Kidney capillary endothelial cell (primary cell): ENCODE data around the gene DGKQ.

Experiments used
- DNase-seq: peaks from one replicate; pipeline ENCODE4 v3.0.0-alpha.2; 2018; ENCODE audit warnings: low spot score

The DGKQ gene

GRCh38 chr4:961351-962230 lies 11.8 kb downstream of the DGKQ start:
- no peak for DNase-seq

DNA sequence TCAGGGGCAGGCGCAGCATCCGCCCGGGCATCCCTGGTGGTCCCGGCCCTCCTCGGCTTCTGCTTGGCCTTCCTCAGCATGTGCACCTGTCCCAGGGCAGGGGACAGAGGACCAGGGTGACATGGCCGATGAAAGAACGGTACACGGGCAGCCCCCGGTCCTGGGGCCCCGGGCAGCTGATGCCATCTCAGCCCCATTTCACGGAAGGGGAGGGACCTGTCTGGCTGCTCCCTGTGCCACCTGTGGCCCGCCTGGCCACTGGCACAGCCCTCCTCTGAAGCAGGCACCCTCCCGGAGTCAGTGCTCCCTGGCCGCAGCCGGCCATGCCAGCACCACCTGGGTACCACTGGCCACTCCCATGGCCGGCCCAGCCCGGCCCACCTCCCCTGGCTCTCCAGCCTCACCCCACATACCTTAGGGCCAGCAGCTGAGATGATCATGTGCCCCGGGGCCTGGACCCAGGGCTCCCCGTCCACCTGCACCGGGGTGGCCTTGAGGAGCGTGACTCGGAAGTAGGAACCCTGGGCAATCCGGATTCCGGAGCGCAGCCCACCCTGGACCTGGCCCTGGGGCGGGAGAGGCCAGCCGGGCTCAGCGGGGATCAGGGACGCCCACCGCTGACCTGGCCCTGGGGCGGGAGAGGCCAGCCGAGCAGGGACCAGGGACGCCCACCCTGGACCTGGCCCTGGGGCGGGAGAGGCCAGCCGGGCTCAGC lies 12.6 kb downstream of the DGKQ start:
- DNase-seq: no peak

GRCh38 chr4:960140-960635 lies 13.2 kb downstream of the DGKQ start:
- no peak for DNase-seq

GRCh38 chr4:959338-960139 lies 13.8 kb downstream of the DGKQ start:
- DNase-seq: no peak

DNA sequence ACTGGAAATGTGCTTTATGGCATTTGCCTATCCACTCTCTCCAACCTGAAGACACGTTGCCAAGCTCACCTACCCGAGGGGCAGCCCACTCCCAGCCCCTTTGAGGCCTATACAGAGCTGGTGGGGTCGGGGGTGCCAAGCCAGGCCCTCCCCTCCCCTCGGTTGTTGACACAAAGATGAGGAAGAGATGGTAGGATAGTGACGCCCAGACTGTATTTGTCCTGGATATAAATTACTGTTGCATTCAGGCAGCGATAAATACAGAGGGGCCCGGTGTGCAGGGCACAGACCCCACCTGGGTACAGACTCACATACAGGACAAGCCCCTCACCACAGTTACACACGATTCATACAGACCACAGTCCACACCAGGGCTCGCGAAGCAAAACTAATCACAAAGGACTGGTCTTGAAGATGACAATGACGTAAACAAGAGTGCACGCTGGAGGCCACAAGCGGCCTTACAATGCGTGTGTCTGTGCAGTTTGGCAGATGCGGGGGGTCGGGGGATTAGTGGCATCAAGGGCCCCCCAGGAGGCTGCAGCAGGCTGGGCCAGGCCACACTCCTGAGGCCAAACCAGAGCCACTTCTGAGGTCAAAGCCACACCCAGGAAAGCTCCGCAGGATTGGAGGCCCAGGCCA lies 14.6 kb downstream of the DGKQ start:
- DNase-seq: no peak

DNA sequence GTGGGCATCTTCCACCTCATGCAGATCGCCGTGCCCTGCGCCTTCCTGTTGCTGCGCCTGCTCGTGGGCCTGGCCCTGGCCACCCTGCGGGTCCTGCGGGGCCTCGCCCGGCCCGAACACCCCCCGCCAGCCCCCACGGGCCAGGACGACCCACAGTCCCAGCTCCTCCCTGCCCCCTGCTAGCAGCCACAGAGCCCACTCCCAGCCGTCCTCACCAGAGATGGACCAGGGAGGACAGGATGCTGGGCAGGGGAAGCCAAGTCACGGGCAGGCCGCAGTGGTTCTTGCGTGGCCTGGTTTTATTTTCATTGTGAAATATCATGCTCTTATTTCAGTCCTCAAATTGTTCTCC lies 15.1 kb downstream of the DGKQ start:
- no peak for DNase-seq

DNA sequence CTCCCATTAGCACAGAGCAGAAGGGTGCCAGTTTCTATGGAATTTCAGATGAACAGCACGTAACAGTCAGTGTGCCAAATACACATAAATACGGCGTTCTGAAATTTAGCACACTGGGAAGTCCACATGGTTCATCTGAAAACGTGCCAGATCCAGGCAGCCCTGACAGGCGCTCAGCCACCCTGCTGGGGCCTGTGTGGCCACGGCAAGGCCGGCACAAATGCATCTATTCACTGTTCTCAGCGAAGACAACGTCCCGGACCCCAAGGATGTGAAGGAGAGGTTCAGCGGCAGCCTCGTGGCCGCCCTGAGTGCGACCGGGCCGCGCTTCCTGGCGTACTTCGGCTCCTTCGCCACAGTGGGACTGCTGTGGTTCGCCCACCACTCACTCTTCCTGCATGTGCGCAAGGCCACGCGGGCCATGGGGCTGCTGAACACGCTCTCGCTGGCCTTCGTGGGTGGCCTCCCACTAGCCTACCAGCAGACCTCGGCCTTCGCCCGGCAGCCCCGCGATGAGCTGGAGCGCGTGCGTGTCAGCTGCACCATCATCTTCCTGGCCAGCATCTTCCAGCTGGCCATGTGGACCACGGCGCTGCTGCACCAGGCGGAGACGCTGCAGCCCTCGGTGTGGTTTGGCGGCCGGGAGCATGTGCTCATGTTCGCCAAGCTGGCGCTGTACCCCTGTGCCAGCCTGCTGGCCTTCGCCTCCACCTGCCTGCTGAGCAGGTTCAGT lies 15.6 kb downstream of the DGKQ start:
- DNase-seq: no peak

DNA sequence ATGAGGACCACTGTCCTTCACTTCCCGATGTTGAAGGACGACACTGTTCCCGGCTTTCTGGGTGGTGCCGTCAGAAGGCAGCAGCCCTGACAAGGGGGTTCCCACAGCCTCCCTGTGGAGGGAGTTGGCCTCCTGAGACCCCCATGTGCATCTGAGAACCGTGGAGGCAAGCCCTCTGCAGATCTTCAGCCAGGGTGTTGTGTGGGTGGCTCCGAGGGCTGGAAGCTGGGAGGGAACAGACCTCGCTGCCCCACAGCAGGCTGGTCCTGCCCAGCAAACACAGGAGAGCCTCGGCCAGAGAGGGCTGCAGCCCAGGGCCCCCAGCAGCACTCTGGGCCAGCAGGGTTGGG lies 16.2 kb downstream of the DGKQ start:
- DNase-seq: no peak

GRCh38 chr4:956531-957230 lies 16.7 kb downstream of the DGKQ start:
- DNase-seq: no peak

GRCh38 chr4:955931-956381 lies 17.4 kb downstream of the DGKQ start:
- no peak for DNase-seq

DNA sequence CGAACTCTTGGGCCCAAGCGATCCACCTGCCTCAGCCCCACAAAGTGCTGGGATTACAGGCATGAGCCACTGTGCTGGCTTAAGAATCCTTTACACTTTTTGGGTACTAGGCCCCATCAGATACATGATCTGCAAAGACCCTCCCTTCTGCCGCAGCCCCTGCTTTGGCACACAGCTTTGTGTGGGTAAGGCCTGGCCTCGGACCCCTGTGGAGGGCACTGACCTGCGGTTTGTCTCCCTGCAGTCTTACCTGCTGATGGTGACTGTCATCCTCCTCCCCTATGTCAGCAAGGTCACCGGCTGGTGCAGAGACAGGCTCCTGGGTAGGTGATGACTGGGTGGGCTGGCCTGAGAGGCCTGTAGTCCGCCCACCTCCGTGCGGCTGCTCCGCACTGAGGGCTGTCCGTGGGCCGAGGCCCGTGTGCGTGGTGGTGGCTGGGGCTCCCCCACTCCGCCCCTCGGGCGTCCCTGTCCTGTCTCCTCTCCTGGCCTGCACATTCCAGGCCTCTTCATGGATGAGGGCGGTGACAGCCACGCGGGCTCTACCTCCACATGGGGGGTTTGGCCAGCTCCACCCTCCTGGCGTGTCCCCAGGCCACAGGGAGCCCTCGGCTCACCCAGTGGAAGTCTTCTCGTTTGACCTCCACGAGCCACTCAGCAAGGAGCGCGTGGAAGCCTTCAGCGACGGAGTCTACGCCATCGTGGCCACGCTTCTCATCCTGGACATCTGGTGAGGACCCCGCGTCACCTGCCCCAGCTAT lies 18.0 kb downstream of the DGKQ start:
- DNase-seq: no peak

DNA sequence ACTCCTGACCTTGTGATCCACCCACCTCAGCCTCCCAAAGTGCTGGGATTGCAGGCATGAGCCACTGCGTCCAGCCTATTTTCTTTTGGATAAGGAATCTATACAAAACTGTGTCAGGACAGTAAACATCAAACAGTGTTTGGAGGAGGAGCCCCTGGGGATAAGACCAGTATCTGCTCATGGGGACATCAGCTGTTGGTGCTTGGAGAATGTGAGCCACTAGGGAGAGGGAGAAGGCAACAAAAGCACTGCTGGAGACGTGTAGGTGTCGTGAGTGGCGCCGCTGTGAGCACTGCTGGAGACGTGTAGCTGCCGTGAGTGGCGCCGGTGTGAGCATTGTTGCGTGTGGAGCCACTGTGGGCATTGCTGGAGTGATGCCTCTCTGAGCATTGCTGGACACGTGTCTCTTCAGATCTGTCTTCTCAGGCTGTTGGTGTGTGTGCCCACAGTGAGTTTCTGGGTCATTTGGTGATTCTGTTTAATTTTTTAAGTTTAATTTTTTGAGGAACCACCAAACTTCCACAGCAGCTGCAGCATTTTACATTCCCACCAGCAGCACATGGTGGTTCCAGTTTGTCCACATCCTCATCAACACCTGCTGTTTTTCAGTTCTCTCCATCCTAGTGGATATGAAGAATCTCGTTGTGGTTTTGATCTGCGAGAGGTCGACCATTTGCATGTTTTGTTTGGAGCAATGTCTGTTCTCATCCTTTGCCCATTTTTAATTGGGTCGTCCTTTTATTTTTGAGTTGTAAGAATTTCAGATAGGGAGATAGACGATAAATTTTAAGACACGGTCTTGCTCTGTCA lies 19.0 kb downstream of the DGKQ start:
- DNase-seq: no peak

GRCh38 chr4:953574-953915 lies 19.8 kb downstream of the DGKQ start:
- no peak for DNase-seq

DNA sequence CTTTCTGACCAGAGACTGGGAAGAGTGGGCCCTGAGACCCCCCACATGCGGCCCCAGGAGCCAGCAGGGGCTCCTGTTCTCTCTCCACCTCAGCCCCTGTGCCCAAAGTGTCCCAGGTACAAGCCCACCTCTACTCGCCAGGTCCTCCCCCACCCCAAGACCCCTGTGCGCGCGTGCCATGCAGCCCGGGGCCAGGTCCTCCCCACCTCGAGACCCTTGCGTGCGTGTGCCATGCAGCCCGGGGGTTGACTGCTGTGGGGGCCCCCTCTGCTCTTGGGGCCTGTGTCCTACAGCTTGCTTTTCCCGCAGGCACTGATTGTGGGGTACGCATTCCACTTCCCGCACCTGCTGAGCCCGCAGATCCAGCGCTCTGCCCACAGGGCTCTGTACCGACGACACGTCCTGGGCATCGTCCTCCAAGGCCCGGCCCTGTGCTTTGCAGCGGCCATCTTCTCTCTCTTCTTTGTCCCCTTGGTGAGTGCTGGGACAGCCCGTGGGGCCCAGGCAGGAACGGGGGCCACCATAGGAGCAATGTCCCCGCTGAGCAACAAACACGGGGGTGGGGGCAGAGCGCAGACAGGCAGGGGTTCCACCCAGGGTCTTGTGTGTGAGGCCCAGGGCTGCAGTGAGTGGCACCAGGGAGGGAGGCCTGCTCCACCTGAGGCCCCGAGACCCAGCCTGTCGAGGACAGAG lies 20.3 kb downstream of the DGKQ start:
- no peak for DNase-seq

- no peak for DNase-seq
These were observed 21.5 kb downstream of the DGKQ start for GRCh38 chr4:951594-952468.

- DNase-seq: no peak
These were observed 22.2 kb downstream of the DGKQ start for GRCh38 chr4:951186-951585.

- no peak for DNase-seq
These were observed 23.0 kb downstream of the DGKQ start for GRCh38 chr4:950136-951020.
